ENCODE measurements around the gene STK24. TPM values are rescaled to one million over a fixed set of nuclear protein-coding genes. Genes with fewer than 3 reads are reported as not detected.
A peak's percentile ranks its signal among the peaks of the same experiment; 100 is the strongest.

Gene STK24
- total RNA-seq, 2 experiments from 2014 or later, result 189 to 204 TPM

DNA sequence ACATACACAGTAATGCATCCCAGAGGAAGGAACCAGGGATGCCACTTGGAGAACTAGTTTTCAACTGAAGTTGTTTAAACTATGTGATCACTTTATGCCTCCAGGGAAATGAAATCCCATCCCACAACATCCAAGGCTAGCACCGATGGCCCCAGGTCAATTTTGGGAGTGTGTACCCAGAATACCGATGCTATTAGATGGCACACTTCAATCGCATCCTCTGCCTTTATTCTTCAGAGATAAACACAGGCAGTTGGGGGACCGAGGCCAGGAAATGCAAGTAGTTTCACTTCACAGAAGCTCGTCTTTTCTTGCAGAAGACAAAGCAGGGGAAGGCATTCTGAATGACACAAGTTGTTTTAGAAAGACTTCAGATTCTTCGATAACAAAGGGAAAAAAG, 13.8 kb downstream of the STK24 start:
- no peaks in the 10 kb centered on the region for H3K9me3 Mint-ChIP-seq
- H3K27ac Mint-ChIP-seq, result peak overlapping the region; percentile 95
- ChIA-PET CTCF (interaction anchor here (0.6 to 1.7 kb wide), 6 partner anchors 47 to 536 kb away, joined by 3 to 7 read pairs (median 4); no protein-coding TSS in a partner anchor), POLR2A (interaction anchor here (0.7 to 6.7 kb wide), 8 partner anchors 9 to 87 kb away, joined by 3 to 62 read pairs (median 8); partner anchors contain the start of gene STK24)
- H3K4me3 Mint-ChIP-seq, result peak overlapping the region; percentile 84
- H3K27me3 Mint-ChIP-seq, result no peaks in the 10 kb centered on the region
- H3K36me3 Mint-ChIP-seq (ENCODE audit: low read depth), result peaks cover 47% of the 10 kb centered on the region
- peaks cover 84% of the 10 kb centered on the region for H3K4me1 Mint-ChIP-seq
- DNase-seq, result peak; percentile 62

DNA sequence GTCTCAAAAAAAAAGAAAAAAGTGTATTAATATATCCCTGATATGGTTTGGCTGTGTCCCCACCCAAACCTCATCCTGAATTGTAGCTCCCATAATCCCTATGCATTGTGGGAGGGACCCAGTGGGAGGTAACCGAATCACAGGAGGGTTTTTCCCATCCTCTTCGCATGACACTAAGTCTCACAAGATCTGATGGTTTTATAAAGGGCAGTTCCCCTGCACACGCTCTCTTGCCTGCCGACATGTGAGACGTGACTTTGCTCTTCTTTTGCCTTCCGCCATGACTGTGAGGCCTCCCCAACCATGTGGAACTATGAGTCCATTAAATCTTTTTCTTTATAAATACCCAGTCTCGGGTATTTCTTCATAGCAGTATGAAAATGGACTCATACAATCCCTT, 17.7 kb downstream of the STK24 start:
- H3K27ac Mint-ChIP-seq, result no peak overlapping the region
- no peaks in the 10 kb centered on the region for H3K27me3 Mint-ChIP-seq
- ChIA-PET POLR2A (interaction anchor here (1.8 kb wide), 1 partner anchor 30 kb away, joined by 4 read pairs; no protein-coding TSS in a partner anchor), CTCF (interaction anchor here (0.6 kb wide), 1 partner anchor 18 kb away, joined by 4 read pairs; the partner anchor contains the start of gene STK24)
- no peak for DNase-seq
- no peak overlapping the region for H3K4me3 Mint-ChIP-seq
- H3K36me3 Mint-ChIP-seq (ENCODE audit: low read depth), result peaks cover 48% of the 10 kb centered on the region
- no peaks in the 10 kb centered on the region for H3K9me3 Mint-ChIP-seq
- peaks cover 76% of the 10 kb centered on the region for H3K4me1 Mint-ChIP-seq

DNA sequence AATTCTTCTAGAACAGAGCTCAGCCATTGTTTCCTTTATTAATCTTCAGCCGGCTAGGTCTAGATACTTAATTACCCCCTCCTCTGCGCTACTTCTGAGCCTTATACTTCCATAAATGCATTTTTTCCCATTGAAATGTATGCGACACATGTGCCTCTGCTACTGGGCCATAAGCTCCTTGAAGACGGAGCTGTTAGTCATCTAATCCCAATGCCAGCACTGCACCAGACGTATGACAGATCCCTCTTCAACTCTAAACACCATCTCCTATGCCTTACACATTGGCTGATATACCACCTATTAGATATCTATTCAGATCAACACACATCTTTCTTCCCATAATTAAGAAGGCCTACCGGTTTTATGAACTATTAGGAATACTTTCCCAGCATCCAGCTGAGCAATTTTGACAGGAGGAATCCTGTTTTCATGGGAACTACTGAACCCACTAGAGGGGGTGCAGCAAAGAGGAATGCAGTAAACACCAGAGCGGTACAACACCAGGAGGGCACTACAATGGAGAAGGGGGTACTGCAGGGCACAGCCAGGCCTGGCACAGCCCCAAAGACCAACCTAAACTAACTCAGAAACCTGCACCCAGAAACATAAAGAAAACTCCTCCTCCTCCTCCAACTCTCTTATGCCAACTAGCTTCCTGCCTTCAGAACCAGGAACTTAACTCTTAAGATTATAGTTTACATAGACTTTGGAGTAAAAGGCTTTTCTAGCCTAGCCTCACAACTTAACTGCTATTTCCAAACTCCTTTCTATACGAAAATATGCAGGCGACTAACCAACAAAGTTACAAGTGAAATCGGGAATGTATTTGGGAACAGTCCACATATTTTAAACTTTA, 18.7 kb downstream of the STK24 start:
- POLR2A ChIA-PET, result interaction anchor here (0.9 to 2.5 kb wide), 8 partner anchors 8 to 74 kb away, joined by 3 to 13 read pairs (median 4); partner anchors contain the start of gene STK24
- Mint-ChIP-seq H3K36me3 (ENCODE audit: low read depth) (peaks cover 46% of the 10 kb centered on the region), H3K27ac (peak overlapping the region; percentile 68), H3K4me1 (peaks cover 77% of the 10 kb centered on the region), H3K27me3 (no peaks in the 10 kb centered on the region), H3K9me3 (no peaks in the 10 kb centered on the region), H3K4me3 (no peak overlapping the region)
- no peak for DNase-seq
- CTCF ChIA-PET, result interaction anchor here (1.4 to 2.3 kb wide), 6 partner anchors 12 to 115 kb away, joined by 3 to 11 read pairs (median 4); no protein-coding TSS in a partner anchor

DNA sequence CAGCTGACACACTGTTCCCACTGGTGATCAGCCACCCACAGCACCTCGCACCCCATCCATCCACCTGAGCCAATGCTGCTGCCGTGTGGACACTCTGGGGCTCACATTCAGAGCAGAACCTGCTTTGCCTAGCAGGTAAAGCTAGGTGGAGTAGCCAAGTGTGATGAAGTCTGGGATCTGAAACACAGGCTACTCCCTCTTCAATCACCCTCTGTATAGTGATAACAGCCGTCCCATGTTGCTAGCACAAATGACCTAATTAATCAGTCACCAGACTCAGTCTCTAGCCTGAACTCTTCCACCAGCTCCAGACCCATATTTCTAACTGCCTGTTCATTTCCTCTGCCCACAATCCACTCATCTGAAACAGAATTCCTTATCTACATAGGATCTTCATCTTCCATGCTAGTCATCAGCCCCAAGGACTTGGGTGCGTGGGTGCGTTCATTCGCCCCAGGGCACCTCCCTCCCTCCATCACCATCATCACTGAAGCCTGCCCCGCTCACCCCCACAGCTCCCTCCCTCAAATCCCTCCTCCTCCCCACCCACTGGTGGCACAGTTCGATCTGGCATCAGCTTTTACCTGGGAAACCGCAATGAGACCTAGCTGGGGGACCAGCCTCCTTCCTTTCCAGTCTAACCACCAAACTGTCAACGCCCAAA, 19.8 kb downstream of the STK24 start:
- CTCF ChIA-PET, result interaction anchor here (0.8 to 2.3 kb wide), 8 partner anchors 13 to 116 kb away, joined by 3 to 11 read pairs (median 4); no protein-coding TSS in a partner anchor
- peak overlapping the region; percentile 4 for H3K4me3 Mint-ChIP-seq
- peaks cover 45% of the 10 kb centered on the region for H3K36me3 Mint-ChIP-seq (ENCODE audit: low read depth)
- POLR2A ChIA-PET, result interaction anchor here (0.9 to 2.5 kb wide), 12 partner anchors 8 to 75 kb away, joined by 3 to 13 read pairs (median 4); partner anchors contain the start of gene STK24
- no peak for DNase-seq
- no peaks in the 10 kb centered on the region for H3K27me3 Mint-ChIP-seq
- H3K9me3 Mint-ChIP-seq, result no peaks in the 10 kb centered on the region
- peak overlapping the region; percentile 68 for H3K27ac Mint-ChIP-seq
- peaks cover 76% of the 10 kb centered on the region for H3K4me1 Mint-ChIP-seq

DNA sequence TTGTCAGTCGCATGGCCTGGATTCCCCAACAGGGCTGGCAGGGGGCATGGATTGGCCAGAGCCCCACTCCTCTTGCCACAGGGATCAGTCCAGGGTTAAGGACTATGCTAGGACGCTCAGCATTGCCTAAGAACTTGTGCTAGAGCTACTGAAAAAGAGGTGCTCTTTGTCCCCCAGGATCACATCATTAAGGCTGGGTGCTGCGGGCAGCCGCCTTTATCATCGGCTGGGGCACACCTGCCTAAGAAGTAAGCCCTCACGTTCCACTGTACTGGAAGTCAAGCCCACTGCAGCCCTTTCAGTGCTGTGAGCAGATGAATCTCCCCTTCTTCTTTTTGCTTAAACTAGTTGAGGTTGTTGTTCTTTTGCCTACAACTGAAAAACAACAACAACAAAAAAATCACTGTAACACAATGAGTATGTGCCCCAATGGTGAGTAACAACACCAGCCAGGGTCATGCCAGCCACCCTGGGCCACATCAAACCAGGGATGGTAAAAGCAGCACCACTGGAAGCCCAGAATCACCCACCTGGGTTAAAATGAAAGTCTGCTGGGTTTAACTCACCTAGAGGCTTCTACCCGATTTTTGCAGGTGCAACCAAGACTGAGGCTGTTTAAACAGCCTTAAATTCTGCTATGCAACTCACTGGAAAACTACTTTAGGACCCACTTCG, 20.6 kb downstream of the STK24 start:
- H3K4me3 Mint-ChIP-seq, result no peak overlapping the region
- no peaks in the 10 kb centered on the region for H3K27me3 Mint-ChIP-seq
- CTCF ChIA-PET, result interaction anchor here (1.2 to 2.3 kb wide), 5 partner anchors 13 to 110 kb away, joined by 3 to 11 read pairs (median 6); no protein-coding TSS in a partner anchor
- H3K4me1 Mint-ChIP-seq, result peaks cover 77% of the 10 kb centered on the region
- no peak overlapping the region for H3K27ac Mint-ChIP-seq
- peaks cover 44% of the 10 kb centered on the region for H3K36me3 Mint-ChIP-seq (ENCODE audit: low read depth)
- no peaks in the 10 kb centered on the region for H3K9me3 Mint-ChIP-seq
- POLR2A ChIA-PET, result interaction anchor here (1.0 to 2.5 kb wide), 6 partner anchors 8 to 75 kb away, joined by 3 to 13 read pairs (median 4); partner anchors contain the start of gene STK24
- no peak for DNase-seq

DNA sequence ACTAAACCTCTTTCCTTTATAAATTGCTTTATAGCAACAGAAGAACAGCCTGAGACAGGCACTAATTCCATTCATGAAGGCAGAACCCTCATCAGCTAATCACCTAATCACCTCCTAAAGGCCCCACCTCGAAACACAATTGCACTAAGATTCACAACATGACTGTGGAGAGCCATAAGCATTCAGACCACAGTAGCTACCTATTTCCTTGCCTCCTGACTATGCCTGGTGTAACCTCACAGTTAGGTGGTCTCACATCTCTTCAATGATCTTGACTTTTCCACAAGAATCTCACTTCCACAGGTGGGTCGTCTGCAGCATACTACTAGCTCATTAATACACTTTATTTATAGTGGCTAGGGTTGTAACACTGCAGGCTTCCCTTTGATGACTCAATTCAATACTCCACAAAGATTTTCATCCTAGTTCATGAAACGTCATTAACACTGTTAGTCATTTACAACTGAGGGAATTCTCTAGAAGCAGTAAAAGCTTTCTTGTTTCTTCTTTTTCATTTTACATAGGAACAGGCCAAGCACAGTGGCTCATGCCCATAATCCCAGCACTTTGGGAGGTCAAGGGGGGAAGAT, 27.1 kb downstream of the STK24 start:
- CTCF ChIA-PET, result interaction anchor here (1.7 kb wide), 1 partner anchor 14 kb away, joined by 4 read pairs; no protein-coding TSS in a partner anchor

DNA sequence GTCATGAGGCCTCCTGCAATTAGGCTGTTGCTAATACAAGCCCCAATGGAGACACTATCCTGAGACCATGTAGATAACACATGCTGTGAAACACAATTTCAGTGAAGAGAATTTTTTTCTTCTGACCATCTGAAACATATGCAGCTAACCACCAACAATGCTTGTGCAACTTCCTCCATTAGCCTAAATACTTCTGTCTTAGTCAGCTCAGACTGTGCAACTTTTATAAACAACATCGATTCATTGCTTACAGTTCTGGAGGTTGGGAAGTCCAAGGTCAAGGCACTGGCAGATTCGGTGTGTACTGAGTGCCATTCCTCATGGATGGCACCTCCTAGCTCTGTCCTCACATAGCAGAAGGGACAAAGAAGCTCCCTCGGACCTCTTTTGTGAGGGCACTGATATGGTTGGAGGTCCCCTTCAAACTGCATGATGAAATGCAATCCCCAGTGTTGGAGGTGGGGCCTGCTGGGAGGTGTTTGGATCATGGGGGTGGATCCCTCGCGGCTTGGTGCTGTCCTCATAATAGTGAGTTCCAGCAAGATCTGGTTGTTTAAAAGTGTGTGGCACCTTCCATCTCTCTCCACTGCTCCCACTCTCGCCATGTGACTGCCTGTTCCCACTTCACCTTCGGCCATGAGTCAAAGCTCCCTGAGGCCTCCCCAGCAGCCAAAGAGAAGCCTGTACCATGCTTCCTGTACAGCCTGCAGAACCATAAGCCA, 27.7 kb downstream of the STK24 start:
- ChIA-PET POLR2A (interaction anchor here (0.7 to 3.9 kb wide), 6 partner anchors 9 to 27 kb away, joined by 3 to 16 read pairs (median 8); partner anchors contain the start of gene STK24), CTCF (interaction anchor here (1.7 kb wide), 1 partner anchor 15 kb away, joined by 4 read pairs; no protein-coding TSS in a partner anchor)
- no peaks in the 10 kb centered on the region for H3K27me3 Mint-ChIP-seq
- H3K4me1 Mint-ChIP-seq, result peaks cover 81% of the 10 kb centered on the region
- DNase-seq, result no peak
- peaks cover 2% of the 10 kb centered on the region for H3K9me3 Mint-ChIP-seq
- peaks cover 48% of the 10 kb centered on the region for H3K36me3 Mint-ChIP-seq (ENCODE audit: low read depth)
- peak overlapping the region; percentile 40 for H3K27ac Mint-ChIP-seq
- H3K4me3 Mint-ChIP-seq, result no peak overlapping the region

More for the DNA sequence above, 27.1 kb downstream of the STK24 start:
- peaks cover 2% of the 10 kb centered on the region for H3K9me3 Mint-ChIP-seq
- H3K36me3 Mint-ChIP-seq (ENCODE audit: low read depth), result peaks cover 45% of the 10 kb centered on the region
- no peak overlapping the region for H3K4me3 Mint-ChIP-seq
- H3K4me1 Mint-ChIP-seq, result peaks cover 78% of the 10 kb centered on the region
- POLR2A ChIA-PET, result interaction anchor here (0.7 to 3.9 kb wide), 6 partner anchors 8 to 27 kb away, joined by 3 to 16 read pairs (median 8); partner anchors contain the start of gene STK24
- H3K27me3 Mint-ChIP-seq, result no peaks in the 10 kb centered on the region
- H3K27ac Mint-ChIP-seq, result peak overlapping the region; percentile 40
- DNase-seq, result no peak

DNA sequence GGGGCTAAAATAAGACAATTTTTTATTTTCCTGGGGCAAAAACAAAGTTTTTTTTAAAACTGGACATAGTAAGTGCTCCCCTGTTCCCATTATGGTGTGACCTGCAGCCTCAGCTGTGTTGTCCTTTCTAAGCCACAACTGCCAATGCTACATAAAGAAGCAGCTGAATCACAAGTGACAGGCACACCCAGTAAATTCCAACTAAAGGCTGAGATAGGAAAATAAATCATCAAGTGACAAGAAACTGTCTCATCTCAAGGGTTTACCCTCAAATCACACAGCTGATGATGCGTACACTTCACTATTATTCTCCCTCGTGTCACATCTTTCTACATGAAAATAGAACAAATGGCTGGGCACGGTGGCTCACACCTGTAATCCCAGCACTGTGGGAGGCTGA, 28.7 kb downstream of the STK24 start:
- DNase-seq, result no peak
- H3K4me3 Mint-ChIP-seq, result no peak overlapping the region
- no peak overlapping the region for H3K27ac Mint-ChIP-seq
- peaks cover 45% of the 10 kb centered on the region for H3K36me3 Mint-ChIP-seq (ENCODE audit: low read depth)
- ChIA-PET CTCF (no interaction called here), POLR2A (interaction anchor here (1.1 to 3.9 kb wide), 3 partner anchors 9 to 18 kb away, joined by 3 to 16 read pairs (median 7); no protein-coding TSS in a partner anchor)
- peaks cover 84% of the 10 kb centered on the region for H3K4me1 Mint-ChIP-seq
- no peaks in the 10 kb centered on the region for H3K27me3 Mint-ChIP-seq
- H3K9me3 Mint-ChIP-seq, result peaks cover 2% of the 10 kb centered on the region

DNA sequence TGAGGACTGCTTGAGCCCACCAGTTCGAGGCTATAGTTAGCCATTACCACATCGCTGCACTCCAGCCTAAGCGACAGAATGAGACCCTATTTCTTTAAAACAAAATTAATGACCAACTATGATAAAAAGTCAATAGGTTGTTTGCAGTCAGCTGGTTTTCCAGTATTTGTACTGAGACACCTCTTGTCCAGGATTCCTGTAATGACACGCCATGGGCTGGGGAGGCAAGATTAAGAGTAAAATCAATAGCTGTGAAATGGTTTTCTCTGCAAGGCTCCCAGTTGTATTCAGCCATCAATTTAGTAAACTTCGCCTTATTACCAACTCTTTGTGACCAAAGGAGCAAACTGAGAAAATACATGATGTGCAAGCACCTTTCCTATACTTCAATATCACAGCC, 29.5 kb downstream of the STK24 start:
- peaks cover 86% of the 10 kb centered on the region for H3K4me1 Mint-ChIP-seq

DNA sequence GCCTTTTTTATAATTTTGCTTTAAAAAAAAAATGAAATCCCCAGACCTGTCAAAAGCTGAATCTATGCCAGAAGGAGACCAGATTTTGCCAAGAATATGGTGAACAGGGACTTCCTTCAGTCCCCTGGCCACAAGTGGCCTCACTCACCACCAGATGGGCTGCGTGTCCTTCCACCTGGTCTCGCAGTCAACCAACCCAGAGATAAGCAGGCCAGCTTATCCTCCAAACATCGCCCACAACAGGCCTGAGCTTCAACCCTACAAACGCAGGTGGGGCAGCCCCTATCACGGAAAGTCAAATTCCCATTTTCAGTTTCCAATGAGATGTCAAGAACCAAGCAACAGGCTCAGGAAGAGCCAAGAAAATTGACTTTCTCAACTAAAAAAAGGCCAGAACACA, 30.5 kb downstream of the STK24 start:
- Mint-ChIP-seq H3K9me3 (peaks cover 2% of the 10 kb centered on the region), H3K4me3 (no peak overlapping the region), H3K4me1 (peaks cover 87% of the 10 kb centered on the region), H3K36me3 (ENCODE audit: low read depth) (peaks cover 45% of the 10 kb centered on the region), H3K27ac (no peak overlapping the region), H3K27me3 (no peaks in the 10 kb centered on the region)
- ChIA-PET CTCF (no interaction called here), POLR2A (interaction anchor here (1.5 to 3.9 kb wide), 3 partner anchors 9 to 62 kb away, joined by 3 to 16 read pairs (median 4); no protein-coding TSS in a partner anchor)
- DNase-seq, result no peak

More for the DNA sequence above, 29.5 kb downstream of the STK24 start:
- Mint-ChIP-seq H3K27ac (no peak overlapping the region), H3K36me3 (ENCODE audit: low read depth) (peaks cover 49% of the 10 kb centered on the region), H3K27me3 (no peaks in the 10 kb centered on the region), H3K4me3 (no peak overlapping the region), H3K9me3 (peaks cover 2% of the 10 kb centered on the region)
- DNase-seq, result no peak
- ChIA-PET CTCF (no interaction called here), POLR2A (interaction anchor here (1.1 to 3.9 kb wide), 3 partner anchors 9 to 63 kb away, joined by 3 to 16 read pairs (median 3); no protein-coding TSS in a partner anchor)

DNA sequence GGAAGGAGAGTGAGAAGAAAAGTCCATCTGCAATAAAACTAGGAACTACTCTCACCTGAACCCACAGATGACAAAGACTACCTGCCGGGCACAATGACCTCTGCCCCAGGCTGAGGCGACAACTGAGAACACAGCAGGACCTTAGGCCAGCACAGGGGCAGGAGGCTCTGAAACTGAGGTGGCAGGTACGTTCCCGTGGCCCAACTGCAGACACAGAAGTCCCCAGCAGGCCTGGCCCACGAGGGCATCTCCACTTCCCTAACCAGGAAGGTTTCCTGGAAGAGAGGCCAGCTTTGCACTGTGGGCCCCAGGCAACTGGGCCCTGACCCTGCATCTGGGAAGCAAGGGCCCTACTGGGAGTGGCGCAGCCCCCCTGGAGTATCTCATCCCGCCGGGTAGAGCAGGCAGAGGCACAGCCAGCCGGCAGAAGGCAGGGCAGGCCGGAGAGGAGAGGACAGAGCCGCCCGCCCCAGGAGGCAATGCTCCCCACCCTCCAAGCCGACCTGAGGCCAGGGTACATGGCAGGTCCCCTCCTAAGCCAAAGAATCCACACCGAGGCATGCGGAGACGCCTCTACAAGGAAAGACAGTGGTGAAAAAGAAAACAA, 32.7 kb downstream of the STK24 start:
- no peak for DNase-seq
- peak overlapping the region; percentile 40 for H3K4me3 Mint-ChIP-seq
- ChIA-PET CTCF (interaction anchor here (1.6 to 2.9 kb wide), 3 partner anchors 13 to 109 kb away, joined by 4 to 11 read pairs (median 5); no protein-coding TSS in a partner anchor), POLR2A (interaction anchor here (0.7 to 3.0 kb wide), 8 partner anchors 9 to 1111 kb away, joined by 3 to 14 read pairs (median 4); partner anchors contain the start of gene STK24)
- H3K4me1 Mint-ChIP-seq, result peaks cover 89% of the 10 kb centered on the region
- H3K9me3 Mint-ChIP-seq, result no peaks in the 10 kb centered on the region
- H3K36me3 Mint-ChIP-seq (ENCODE audit: low read depth), result peaks cover 39% of the 10 kb centered on the region
- H3K27me3 Mint-ChIP-seq, result no peaks in the 10 kb centered on the region
- H3K27ac Mint-ChIP-seq, result peak overlapping the region; percentile 66
